ENCODE data around the gene SORBS1. TPM values are rescaled to one million over a fixed set of nuclear protein-coding genes. Genes with fewer than 3 reads are reported as not detected.

SORBS1 gene
- total RNA-seq, 6 experiments from 2014 or later, result 0.05 to 0.26 (median 0.18) TPM

DNA sequence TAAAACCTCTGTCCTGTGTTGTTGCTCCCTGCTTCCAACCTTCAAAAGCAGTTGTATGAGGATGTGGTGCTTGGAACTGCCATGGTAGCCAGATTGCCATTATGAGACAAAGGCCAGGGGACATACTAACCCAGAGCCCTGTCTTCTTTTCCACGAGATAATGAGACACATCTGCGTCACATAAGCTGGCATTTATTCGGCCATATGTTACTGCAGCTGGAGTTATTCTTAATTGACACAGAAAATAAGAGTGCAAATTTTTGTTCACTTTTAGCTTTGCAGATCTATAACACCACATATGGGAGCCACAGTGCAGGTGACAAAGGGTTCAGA, 254.9 kb downstream of the SORBS1 start:
- H3K4me1 Mint-ChIP-seq (ENCODE audit: low read depth), result peaks cover 36% of the 10 kb centered on the region
- no peak overlapping the region for H3K27ac Mint-ChIP-seq
- TF ChIP-seq, protein P1, sequence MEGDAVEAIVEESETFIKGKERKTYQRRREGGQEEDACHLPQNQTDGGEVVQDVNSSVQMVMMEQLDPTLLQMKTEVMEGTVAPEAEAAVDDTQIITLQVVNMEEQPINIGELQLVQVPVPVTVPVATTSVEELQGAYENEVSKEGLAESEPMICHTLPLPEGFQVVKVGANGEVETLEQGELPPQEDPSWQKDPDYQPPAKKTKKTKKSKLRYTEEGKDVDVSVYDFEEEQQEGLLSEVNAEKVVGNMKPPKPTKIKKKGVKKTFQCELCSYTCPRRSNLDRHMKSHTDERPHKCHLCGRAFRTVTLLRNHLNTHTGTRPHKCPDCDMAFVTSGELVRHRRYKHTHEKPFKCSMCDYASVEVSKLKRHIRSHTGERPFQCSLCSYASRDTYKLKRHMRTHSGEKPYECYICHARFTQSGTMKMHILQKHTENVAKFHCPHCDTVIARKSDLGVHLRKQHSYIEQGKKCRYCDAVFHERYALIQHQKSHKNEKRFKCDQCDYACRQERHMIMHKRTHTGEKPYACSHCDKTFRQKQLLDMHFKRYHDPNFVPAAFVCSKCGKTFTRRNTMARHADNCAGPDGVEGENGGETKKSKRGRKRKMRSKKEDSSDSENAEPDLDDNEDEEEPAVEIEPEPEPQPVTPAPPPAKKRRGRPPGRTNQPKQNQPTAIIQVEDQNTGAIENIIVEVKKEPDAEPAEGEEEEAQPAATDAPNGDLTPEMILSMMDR (IDR thresholded peaks at IDR 0.05), result no peak
- H3K27me3 Mint-ChIP-seq (ENCODE audit: insufficient read depth), result peaks cover 2% of the 10 kb centered on the region
- H3K36me3 Mint-ChIP-seq (ENCODE audit: low read depth), result no peaks in the 10 kb centered on the region
- no peaks in the 10 kb centered on the region for H3K9me3 Mint-ChIP-seq
- no peak overlapping the region for H3K4me3 Mint-ChIP-seq
- DNase-seq, result no peak

- no peaks in the 10 kb centered on the region for H3K9me3 Mint-ChIP-seq
- no peak for DNase-seq
- H3K36me3 Mint-ChIP-seq (ENCODE audit: low read depth), result no peaks in the 10 kb centered on the region
- TF ChIP-seq, protein P1 (IDR thresholded peaks at IDR 0.05), result no peak
- no peak overlapping the region for H3K4me3 Mint-ChIP-seq
- peaks cover 2% of the 10 kb centered on the region for H3K27me3 Mint-ChIP-seq (ENCODE audit: insufficient read depth)
- peaks cover 36% of the 10 kb centered on the region for H3K4me1 Mint-ChIP-seq (ENCODE audit: low read depth)
- H3K27ac Mint-ChIP-seq, result no peak overlapping the region
Observed at GRCh38 chr10:95305606-95306317, 255.4 kb downstream of the SORBS1 start.

GRCh38 chr10:95304976-95305375, 256.2 kb downstream of the SORBS1 start:
- Mint-ChIP-seq H3K4me1 (ENCODE audit: low read depth) (peaks cover 31% of the 10 kb centered on the region), H3K27ac (no peak overlapping the region), H3K4me3 (no peak overlapping the region), H3K27me3 (ENCODE audit: insufficient read depth) (no peaks in the 10 kb centered on the region; the same call in 1 of the 2 replicates), H3K9me3 (no peaks in the 10 kb centered on the region), H3K36me3 (ENCODE audit: low read depth) (no peaks in the 10 kb centered on the region)
- TF ChIP-seq, protein P1 (IDR thresholded peaks at IDR 0.05), result no peak
- no peak for DNase-seq

GRCh38 chr10:95304463-95304862, 256.7 kb downstream of the SORBS1 start:
- H3K4me1 Mint-ChIP-seq (ENCODE audit: low read depth), result peaks cover 26% of the 10 kb centered on the region
- H3K9me3 Mint-ChIP-seq, result no peaks in the 10 kb centered on the region
- TF ChIP-seq, protein P1 (IDR thresholded peaks at IDR 0.05), result no peak
- no peak for DNase-seq
- H3K27me3 Mint-ChIP-seq (ENCODE audit: insufficient read depth), result no peaks in the 10 kb centered on the region; the same call in 1 of the 2 replicates
- no peak overlapping the region for H3K27ac Mint-ChIP-seq
- no peak overlapping the region for H3K4me3 Mint-ChIP-seq
- no peaks in the 10 kb centered on the region for H3K36me3 Mint-ChIP-seq (ENCODE audit: low read depth)

GRCh38 chr10:95303950-95304349, 257.2 kb downstream of the SORBS1 start:
- no peaks in the 10 kb centered on the region; the same call in 1 of the 2 replicates for H3K27me3 Mint-ChIP-seq (ENCODE audit: insufficient read depth)
- TF ChIP-seq, protein P1 (IDR thresholded peaks at IDR 0.05), result no peak
- no peaks in the 10 kb centered on the region for H3K36me3 Mint-ChIP-seq (ENCODE audit: low read depth)
- H3K27ac Mint-ChIP-seq, result no peak overlapping the region
- peaks cover 20% of the 10 kb centered on the region for H3K4me1 Mint-ChIP-seq (ENCODE audit: low read depth)
- no peaks in the 10 kb centered on the region for H3K9me3 Mint-ChIP-seq
- H3K4me3 Mint-ChIP-seq, result no peak overlapping the region
- no peak for DNase-seq

All from HFFc6 (cell line).